Stimulated activated CD8-positive, alpha-beta memory T cell treated with anti-CD3 and anti-CD28 coated beads, Interleukin-7, amount 100 ng/mL, for 1 hour (primary cell): ENCODE results near the gene CIT.
"Not testable (repeated sequence)": the region's sequence is repeated elsewhere in the genome, so short reads cannot be mapped to it uniquely, and the experiment has no call there.

Source experiments
- DNase-seq, 2 donors: peaks; one replicate each; pipeline ENCODE4 v3.0.0-alpha.2; 2020; ENCODE audit warnings: low read depth in 2 of 2

The CIT gene

DNA sequence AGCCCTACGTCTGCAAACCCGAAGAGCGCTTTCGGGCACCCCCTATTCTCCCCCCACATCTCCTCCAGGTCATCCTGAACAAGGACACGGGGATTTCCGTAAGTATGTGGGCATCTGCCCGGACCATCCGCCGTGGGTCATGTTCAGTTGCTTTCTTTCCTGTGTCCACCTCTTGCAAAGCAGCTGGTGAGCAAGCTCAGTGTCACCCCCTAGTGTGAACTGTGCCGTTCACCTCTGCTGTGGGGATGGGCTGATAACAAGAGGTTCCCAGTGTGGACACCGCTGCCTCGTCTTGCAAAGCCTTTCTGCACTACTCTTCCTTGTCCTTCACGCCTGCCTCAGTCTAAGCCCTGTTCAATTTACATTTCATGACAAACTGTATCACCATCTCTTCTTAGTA lies 200.5 kb downstream of the CIT start:
- no peak for DNase-seq

DNA sequence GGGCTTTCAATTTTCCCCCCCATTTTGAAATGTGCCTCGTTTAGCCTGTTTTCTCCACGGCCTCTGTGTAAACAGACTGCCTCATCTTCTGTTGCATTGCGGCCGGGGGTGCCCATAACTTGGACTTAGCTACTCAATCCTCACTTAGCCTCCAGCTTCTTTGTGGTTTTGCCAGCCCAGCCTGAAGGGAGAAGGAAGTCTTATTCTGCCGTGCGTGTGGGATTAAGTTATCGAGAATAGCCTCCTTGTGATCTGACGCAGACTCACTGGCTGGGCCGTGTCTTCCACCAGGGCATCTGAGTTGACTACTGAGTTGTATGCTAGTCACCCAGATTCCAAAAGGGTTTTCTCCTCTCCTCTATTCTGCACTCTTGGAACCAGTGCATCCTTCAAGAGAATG lies 201.1 kb downstream of the CIT start:
- DNase-seq: no peak

DNA sequence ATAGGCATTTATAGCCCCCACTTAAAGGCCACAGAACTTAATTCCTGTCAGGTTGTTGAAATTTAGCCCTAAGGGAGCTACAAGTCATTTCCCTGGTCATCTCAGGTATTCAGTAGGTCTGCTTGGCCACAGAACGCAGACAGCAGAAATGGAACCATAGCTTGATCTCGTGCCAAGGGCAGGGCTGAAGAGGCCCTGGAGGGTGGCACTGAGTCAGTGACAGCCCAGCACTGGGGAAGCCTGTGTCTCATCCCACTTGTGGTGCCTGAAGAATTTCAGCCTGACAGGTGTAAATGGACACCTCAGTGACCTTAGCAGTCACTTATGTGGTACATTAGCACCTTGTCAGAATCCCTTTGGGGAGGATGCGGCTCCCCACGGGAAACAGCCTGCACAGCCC lies 202.6 kb downstream of the CIT start:
- no peak for DNase-seq

DNA sequence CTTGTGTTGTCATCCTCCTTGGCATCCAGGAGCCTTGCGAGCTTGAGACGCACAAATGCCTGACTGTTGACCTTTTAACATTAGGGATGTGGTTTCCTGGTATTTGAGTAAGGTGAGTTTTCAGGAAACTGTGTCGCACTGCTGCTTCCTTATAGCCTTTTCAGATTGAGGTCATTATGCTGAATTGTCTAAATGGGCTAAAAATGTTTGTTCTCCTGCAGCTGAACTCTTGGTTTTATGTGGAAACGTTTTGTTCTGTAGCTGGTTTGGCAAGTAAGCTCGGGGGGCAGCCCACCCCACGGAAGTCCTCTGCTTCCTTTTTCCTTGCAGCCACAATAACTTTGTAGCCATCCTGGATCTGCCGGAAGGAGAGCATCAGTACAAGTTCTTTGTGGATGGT lies 203.5 kb downstream of the CIT start:
- no peak for DNase-seq

DNA sequence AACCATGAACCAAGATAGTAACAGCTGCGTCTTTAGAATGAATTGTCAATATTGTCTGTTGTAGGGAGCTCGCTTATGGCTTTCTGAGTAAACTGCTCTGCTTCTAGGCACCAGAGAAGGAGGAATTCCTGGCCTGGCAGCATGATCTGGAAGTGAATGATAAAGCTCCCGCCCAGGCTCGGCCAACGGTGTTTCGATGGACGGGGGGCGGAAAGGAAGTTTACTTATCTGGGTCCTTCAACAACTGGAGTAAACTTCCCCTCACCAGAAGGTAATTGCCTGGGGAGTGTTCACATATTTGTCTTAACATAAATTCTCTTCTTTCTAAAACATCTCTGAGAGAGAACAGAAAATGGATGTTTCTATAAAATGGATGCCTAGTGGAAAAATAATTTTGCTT lies 204.9 kb downstream of the CIT start:
- no peak for DNase-seq

DNA sequence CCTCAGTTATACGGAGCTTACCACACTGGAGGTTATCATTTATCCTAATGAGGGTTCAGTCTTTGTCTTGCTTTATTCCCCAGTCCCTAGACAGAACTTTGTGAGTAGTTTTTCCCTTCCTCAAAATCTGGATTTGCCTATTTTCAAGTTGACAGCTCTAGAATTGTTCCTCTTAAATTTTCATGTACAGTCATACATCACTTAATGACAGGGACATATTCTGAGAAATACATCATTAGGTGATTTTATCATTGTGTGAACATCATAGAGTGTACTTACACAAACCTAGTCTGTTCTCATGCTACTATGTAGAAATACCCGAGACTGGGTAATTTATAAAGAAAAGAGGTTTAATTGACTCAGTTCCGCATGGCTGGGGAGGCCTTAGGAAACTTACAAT lies 206.1 kb downstream of the CIT start:
- DNase-seq: no peak

DNA sequence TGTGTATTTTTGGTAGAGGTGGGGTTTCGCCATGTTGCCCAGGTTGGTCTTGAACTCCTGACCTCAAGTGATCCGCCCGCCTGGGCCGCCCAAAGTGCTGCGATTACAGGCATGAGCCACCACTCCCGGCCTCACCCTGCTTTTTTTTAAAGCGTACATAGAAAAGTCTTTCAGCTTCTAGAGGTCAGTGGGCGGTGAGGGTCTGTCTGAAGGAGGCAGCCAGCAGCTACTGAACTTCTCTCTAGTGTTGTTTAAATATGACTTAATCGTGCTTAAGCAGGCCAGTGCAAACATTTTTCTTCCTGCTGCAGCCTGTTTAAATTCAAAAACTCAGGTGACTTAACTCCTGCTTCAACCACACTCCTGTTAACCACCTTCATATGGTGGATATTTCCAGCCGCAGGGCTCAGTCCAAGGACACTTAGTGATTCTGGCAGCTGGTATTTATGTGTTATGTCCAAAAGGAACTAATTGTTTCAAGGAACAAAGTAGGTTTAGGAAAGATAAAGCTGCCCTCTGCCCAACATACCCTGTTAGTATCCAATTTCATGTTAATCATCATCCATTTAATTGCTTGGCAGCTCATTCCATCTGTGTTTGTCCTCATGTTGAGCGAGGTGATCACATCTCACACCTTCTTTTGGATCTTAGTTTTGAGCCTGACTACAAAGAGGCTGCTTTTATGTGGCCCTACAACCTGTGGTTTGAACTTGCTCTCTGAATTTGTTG lies 207.2 kb downstream of the CIT start:
- no peak for DNase-seq

DNA sequence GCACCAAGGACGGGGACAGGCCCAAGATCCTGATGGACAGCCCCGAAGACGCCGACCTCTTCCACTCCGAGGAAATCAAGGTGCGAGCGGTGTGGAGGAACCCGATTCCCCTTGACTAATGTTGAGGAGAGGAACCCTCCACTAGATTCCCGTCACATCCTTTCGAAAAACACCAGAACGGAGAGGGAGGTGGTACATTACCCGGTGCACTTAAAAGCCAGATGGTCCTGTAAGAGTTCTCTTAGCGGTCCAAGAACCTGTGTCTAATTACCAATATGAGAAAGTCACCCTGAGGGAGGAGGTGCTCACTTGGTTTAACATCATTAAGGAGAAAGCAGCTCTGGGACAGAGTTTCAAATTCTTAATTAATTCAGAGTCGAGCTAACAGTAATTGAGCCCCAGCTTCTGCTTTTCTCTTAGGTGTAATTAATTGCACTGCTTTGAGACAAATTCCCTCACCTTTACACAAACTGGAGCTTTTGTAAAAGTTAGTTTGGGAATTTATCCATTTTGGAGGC lies 208.7 kb downstream of the CIT start:
- DNase-seq: no peak

DNA sequence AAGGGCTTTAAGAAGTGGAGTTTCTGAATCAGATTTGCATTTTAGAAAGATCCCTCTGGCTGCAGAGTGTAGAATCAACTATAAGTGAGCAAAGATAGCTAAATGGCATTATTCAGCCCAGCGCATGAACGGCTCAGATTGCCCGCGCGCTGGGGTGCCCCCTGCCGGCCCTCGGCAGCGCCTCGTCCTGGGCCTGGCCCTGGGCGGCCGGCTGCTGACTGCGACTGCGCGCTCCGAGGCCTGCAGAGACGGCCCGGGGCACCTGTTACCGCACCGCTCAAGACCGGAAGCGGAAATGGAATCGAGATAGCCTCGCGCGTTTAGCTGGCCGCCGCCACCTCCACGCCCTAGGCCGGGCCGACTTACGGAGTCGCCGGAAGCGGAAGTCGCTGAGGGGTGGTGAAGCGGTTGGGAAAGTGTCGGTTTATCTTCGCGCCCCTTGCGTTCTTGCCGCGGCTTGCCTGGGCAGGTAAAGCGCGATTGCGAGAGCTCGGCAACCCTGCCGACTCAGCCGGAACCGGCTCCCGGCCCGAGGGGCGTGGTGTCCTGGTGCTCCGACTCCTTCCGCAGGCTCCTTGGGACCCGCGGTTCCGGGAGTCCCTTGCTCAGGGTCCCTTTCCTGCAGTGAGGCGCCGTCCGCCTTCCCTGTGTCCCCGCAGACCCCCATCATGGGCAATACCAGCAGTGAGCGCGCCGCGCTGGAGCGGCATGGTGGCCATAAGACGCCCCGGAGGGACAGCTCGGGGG lies 209.4 kb downstream of the CIT start, which contains the start of gene PRKAB1:
Gene PRKAB1, plus strand, starts transcription at position 557 of the 747 bp plus-strand sequence. Its CDS starts 112 bp downstream, at position 669.
- DNase-seq: peak; percentile 89 to 90

DNA sequence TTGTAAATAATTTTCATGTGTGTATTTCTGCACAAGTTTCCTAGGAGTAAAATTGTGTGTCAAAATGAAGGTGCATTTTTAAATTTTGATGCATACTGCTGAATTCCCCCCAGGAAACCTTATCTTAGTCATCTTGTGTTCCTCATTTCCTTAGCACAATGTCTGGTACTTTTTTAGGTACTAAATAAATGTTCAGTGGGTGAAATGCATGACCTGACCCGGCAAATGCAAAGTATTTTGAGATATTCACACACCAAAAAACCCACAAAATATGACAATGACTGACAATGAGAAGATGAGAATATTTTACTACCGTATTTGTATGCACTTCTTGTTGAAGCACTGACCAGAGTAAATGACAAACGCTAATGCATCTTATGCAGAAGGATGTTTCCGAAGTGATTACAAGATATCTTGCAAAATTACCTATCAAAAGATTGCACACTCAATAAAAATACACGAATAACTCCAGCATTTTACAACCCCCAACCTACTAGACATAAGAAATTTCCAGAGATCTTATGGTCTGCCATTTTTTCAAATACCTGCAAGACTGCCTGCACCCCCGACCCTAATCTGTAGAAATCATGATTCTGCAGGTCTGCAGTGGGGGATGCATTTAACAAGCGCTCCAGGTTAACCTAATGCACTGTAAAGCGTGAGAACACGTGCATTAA lies 210.1 kb downstream of the CIT start:
- DNase-seq: no peak

DNA sequence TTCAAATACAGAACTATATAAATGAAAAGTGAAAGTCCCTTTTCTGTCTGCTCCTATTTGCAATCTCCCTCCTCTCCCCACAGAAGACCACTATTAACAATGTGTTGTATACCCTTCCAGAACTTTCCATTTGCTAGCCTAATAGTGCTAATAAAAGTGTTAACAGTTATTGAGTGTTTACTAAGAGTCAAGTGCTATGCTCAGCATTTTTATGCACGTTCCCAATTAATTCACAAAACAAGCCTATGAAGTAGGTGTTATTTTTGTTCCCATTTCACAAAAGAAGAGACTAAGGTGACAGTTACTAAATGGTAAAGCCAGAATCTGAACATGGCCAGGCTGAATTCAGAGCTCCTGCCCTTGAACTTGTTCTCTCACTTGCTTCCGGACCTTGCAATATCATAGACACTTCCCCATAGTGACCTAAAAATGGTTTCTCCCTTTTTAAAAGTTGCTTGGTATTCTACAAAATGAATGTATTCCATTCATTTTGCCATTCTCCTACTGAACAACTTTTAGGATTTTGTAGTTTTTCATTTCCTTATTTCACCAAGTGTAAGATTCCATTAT lies 210.8 kb downstream of the CIT start:
- no peak for DNase-seq

DNA sequence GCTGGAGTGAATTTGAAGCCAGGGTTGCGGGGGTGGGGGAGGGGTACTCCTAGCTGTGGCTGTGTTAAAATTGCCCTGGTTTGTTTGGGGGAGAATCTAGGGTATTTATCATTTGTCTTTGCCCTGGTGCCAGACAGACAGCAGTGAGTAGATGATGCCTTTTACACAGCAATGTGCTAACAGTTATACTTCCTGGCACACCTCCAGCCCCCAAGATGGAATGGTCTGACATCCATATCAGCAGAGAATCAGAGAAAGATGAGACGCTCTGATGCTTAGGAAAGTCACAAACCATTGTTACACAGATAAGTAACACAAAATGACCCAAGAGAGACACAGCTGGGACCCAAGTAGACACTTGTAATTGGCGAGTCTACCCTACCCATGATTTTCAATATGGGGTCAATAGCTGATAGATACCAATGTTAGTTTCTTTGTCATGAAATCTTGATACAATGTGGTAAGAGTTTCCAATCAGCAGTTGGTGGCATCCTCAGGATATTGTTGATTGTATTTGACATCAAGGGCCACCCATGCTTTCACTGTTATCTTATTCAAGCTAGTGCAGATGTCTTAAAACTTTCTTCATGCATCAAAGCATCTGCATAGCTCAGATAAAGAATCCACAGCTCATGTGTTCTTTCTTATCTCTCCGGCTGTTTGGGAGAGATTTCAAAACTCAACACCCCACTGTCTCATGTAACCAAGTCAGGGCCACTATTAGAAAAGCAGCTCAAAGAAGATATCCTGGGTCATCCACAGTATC lies 211.8 kb downstream of the CIT start:
- DNase-seq: no peak

DNA sequence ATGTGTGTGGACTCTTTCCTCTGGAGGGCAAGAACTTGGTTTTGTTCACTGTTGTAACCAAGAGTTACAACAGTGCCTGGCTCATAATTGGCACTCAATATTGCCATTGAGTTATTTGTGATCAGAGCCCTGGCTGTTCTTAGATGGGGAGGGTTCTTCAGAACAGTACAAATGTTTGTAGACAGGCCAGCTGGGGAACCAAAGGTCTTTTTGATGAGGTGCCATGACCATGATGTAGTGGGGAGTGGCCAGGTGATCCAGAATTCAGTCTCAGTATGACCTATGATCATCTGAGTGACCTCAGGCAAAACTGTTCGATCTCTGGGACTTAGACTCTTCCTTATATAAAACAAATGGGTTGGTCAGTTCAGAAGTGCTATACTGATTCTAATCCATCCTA lies 212.5 kb downstream of the CIT start:
- DNase-seq: no peak

DNA sequence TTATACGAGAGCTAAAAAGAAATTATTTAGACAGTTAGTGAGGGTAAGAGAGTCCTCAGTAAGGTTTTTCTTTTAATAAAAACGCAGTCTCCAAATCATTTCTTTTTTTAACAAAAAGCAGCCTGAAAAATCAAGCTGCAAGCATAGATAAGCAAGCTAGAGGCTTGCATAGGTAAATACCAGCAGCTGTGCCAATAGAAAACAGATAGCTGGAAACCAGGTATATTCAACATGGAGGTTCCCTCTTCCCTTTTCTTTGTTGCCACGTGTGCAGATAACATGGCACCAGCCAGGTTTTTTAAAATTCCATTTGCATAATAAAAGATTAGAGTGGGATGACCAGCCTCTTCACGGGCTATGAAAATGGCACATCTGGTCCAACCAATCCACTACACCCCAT lies 215.2 kb downstream of the CIT start:
- DNase-seq: no peak

DNA sequence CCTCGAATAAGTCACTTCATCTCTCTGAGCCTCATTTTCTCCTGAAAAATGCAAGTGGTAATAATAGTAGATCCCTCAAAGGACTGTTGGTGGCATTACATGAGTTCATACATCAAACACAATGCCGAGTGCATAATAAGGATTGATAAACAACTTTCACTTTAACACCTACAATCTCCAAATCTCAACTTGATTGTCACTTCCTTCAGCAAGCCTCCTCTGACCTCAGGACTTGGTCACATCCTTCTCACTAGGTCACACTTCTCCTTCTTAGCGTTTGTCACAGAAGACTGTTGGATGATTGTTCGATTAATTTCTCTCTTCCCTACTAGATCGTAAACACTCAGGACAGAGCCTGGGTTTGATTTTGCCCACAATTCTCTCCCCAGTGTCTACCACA lies 217.0 kb downstream of the CIT start:
- no peak for DNase-seq

DNA sequence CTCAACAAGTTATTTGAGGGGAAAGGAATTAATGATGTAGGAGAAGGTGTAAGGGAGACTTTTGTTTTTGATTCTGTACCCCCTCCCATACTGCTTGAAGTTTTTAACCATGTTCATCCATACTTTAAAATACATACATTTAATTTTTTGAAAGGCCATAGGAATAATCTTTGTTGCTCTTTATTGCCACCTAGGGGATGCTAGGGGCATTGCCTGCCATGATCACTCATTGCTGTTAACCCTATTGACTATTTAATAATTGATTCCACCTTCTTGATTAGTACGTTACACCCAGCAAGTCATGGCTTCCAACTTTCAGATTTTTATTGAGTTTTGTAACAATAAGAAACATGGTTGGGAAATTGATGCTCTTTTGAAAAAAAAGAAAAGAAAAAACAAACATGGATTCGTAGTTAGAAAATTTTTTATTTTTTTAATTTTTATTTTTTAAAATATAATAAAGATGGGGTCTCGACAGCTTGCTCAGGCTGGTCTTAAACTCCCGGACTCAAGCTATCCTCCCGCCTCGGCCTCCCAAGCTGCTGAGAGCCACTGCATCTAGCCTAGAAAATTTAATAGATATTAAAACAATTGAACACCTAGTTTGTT lies 217.7 kb downstream of the CIT start:
- DNase-seq: peak in 1 of 2 donors; percentile 13

DNA sequence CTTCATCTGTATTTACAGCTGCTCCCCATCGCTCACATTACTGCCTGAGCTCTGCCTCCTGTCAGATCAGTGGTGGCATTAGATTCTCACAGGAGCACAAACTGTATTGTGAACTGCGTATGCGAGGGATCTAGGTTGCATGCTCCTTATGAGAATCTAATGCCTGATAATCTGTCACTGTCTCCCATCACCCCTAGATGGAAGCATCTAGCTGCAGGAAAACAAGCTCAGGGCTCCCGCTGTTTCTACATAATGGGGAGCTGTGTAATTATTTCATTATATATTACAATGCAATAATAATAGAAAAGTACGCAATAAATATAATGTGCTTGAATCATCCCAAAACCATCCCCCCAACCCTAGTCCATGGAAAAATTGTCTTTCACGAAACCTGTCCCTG lies 219.0 kb downstream of the CIT start:
- DNase-seq: not testable (repeated sequence)

DNA sequence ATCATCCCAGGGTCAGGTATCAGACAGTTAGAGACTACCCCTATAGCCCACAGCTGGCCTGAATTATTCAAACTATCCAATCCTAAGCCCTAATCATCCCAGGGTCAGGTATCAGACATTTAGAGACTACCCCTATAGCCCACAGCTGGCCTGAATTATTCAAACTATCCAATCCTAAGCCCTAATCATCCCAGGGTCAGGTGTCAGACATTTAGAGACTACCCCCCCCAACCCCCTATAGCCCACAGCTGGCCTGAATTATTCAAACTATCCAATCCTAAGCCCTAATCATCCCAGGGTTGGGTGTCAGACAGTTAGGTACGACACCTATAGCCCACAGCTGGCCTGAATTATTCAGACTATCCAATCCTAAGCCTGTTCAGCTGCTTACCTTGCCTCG lies 220.1 kb downstream of the CIT start:
- not testable (repeated sequence) for DNase-seq

DNA sequence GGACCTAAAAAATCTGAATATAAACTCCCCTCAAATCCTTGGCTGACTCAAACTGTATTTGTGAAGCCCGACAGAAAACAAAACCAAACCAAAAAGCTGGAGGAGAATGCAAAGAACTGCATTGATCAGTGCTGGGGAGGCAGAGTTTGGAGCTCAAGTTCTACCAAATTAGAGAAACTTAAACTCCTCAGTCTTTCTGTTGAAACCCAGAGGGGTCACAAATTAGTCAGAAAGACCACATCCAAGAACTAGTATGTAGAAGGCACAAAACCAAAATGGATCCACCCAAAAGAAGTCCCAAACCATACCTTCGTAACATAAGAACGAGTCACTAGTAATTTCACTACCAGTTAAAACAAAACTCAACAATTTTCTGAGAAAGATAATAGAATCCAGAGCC lies 224.5 kb downstream of the CIT start:
- DNase-seq: no peak

DNA sequence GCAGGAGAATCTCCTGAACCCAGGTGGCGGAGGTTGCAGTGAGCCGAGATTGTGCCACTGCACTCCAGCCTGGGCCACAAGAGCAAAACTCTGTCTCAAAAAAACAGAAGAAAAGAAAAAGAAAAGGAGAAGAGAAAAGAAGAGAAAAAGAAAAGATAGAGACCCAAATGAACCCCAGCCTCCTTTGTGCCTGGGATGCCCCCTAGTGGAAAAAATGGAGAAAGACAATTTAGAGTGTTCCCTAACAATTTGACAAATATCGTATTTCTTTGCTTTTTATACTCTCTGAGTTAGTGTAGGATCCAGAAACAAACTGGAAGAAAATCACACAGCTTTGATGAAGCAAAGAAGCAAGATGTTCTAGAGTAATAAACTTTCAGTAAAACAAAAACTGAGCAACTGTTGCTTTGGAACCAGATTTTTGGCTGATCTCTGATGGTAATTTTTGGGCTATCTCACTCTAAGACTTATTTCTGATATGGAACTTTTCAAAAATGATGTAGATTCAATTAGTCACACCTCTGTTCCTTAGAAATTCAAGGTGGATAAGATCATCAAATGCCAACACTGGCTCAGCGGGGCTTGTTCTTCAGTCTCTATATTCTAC lies 227.8 kb downstream of the CIT start:
- DNase-seq: no peak
